ENCODE results near the gene CDR2L.
"Not testable (repeated sequence)": the region's sequence is repeated elsewhere in the genome, so short reads cannot be mapped to it uniquely, and the experiment has no call there.

The CDR2L gene

GRCh38 chr17:74982663-74983313 is 4.6 kb upstream of the CDR2L start:
- DNase-seq: not testable (repeated sequence)

GRCh38 chr17:74986206-74986576 is 1.2 kb upstream of the CDR2L start:
- no peak for DNase-seq

- peak; percentile 84 for DNase-seq
These were observed 678 bp downstream of the CDR2L start for GRCh38 chr17:74987909-74988711.

GRCh38 chr17:74990581-74991105 is 3.2 kb downstream of the CDR2L start:
- no peak for DNase-seq

GRCh38 chr17:74992223-74992622 is 4.8 kb downstream of the CDR2L start:
- no peak for DNase-seq

GRCh38 chr17:74994440-74994839 is 7.0 kb downstream of the CDR2L start:
- no peak for DNase-seq

GRCh38 chr17:74995847-74996246 is 8.4 kb downstream of the CDR2L start:
- no peak for DNase-seq

GRCh38 chr17:74998783-74999182 is 11.4 kb downstream of the CDR2L start:
- peak; percentile 48 for DNase-seq

GRCh38 chr17:74999523-74999922 is 12.1 kb downstream of the CDR2L start:
- DNase-seq: no peak

- no peak for DNase-seq
These were observed 14.7 kb downstream of the CDR2L start for GRCh38 chr17:75001915-75002843.

GRCh38 chr17:75003070-75003956 is 15.9 kb downstream of the CDR2L start:
- no peak for DNase-seq

GRCh38 chr17:75003957-75004355 is 16.5 kb downstream of the CDR2L start:
- no peak for DNase-seq

GRCh38 chr17:75004371-75004770 is 16.9 kb downstream of the CDR2L start:
- no peak for DNase-seq

GRCh38 chr17:75005291-75005690 is 17.9 kb downstream of the CDR2L start:
- DNase-seq: no peak

GRCh38 chr17:75006084-75006483 is 18.7 kb downstream of the CDR2L start:
- not testable (repeated sequence) for DNase-seq

GRCh38 chr17:75006653-75007052 is 19.2 kb downstream of the CDR2L start:
- no peak for DNase-seq

- DNase-seq: no peak
These were observed 20.9 kb downstream of the CDR2L start for GRCh38 chr17:75008373-75008772.

- peak; percentile 77 for DNase-seq
These were observed 21.8 kb downstream of the CDR2L start for GRCh38 chr17:75009139-75009724.

- peak; percentile 90 for DNase-seq
These were observed 23.4 kb downstream of the CDR2L start for GRCh38 chr17:75010683-75011400.

GRCh38 chr17:75011401-75012095 is 24.1 kb downstream of the CDR2L start:
- no peak for DNase-seq

GRCh38 chr17:75012096-75012345 is 24.6 kb downstream of the CDR2L start:
- DNase-seq: no peak

All from islet precursor cell (in vitro differentiated cells).